Cardiac muscle cell (in vitro differentiated cells and primary cell): ENCODE measurements around the gene MBD5. TPM values are rescaled to one million over a fixed set of nuclear protein-coding genes. Genes with fewer than 3 reads are reported as not detected.

Source experiments
- DNase-seq, 2 donors: peaks; one replicate each; pipeline versions ENCODE4 v3.0.0 to v3.0.0-alpha.2; 2010 to 2017; ENCODE audit warnings: low read depth in 1 of 2, low spot score in 1 of 2
- H3K27ac ChIP-seq: fragments of 200-600 bp; sonication (generic); 2 replicates; pipeline ENCODE4 v1.5.1; 2016
- H3K27me3 ChIP-seq: fragments of 200-600 bp; sonication (generic); 2 replicates; pipeline ENCODE4 v1.6.0; 2016; ENCODE audit warnings: control low read depth
- H3K36me3 ChIP-seq: fragments of 200-600 bp; sonication (generic); 2 replicates; pipeline ENCODE4 v1.5.1; 2016; ENCODE audit warnings: control low read depth
- H3K4me1 ChIP-seq: fragments of 200-600 bp; sonication (generic); 2 replicates; pipeline ENCODE4 v1.8.1; 2017; ENCODE audit warnings: low read depth, mild to moderate bottlenecking, mixed run types
- H3K4me3 ChIP-seq: fragments of 200-600 bp; sonication (generic); 2 replicates; pipeline ENCODE4 v1.5.1; 2016; ENCODE audit warnings: mild to moderate bottlenecking
- H3K9me3 ChIP-seq: fragments of 200-600 bp; sonication (generic); 2 replicates; pipeline ENCODE4 v1.5.1; 2017; ENCODE audit warnings: low read depth, mild to moderate bottlenecking, control low read depth
- polyA plus RNA-seq: library from polyadenylated mRNA; unstranded; fragments of >200 nt; fragmentation: Nextera tagmentation; extraction: Ambion mirVana; gene quantifications from 2 replicates; pipeline ENCODE4 v1.2.1, GENCODE V29; 2016
- total RNA-seq: library from RNA; depleted of rRNA; stranded (reverse); fragments of >200 nt; gene quantifications from 2 replicates; pipeline ENCODE4 v1.2.3, GENCODE V29; 2016
- TF ChIP-seq, protein P1 (sequence below): IDR thresholded peaks from 2 replicates; pipeline ENCODE4 v1.5.1; 2012; ENCODE audit warnings: low read depth, mild to moderate bottlenecking, low read length

The MBD5 gene
- total and polyA plus RNA-seq, 2 experiments from 2014 or later: 44.5 to 45.6 TPM

DNA sequence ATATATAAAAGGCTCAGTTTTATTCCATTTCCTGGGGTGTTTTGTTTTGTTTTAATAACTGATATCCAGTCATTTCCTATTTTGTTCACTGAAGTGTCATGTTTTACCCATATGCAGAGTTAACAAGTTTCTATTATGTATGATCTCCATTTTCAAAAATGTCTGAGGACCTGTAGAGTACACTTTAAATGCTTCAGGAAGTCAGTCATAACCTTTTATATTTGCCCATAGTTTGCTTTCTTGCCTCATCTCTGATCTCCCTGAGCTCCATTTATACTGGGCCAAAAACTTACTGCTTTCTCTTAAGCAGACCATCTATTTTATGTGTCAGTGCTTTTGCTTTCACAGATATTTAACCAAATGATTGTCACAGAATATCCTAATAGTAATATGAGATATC lies 278.7 kb downstream of the MBD5 start:
- Histone ChIP-seq H3K36me3 (no peaks in the 10 kb centered on the region), H3K4me1 (peaks cover 5% of the 10 kb centered on the region), H3K9me3 (no peaks in the 10 kb centered on the region), H3K27ac (no peak overlapping the region), H3K27me3 (no peaks in the 10 kb centered on the region), H3K4me3 (no peak overlapping the region)
- no peak for DNase-seq
- TF ChIP-seq, protein P1, sequence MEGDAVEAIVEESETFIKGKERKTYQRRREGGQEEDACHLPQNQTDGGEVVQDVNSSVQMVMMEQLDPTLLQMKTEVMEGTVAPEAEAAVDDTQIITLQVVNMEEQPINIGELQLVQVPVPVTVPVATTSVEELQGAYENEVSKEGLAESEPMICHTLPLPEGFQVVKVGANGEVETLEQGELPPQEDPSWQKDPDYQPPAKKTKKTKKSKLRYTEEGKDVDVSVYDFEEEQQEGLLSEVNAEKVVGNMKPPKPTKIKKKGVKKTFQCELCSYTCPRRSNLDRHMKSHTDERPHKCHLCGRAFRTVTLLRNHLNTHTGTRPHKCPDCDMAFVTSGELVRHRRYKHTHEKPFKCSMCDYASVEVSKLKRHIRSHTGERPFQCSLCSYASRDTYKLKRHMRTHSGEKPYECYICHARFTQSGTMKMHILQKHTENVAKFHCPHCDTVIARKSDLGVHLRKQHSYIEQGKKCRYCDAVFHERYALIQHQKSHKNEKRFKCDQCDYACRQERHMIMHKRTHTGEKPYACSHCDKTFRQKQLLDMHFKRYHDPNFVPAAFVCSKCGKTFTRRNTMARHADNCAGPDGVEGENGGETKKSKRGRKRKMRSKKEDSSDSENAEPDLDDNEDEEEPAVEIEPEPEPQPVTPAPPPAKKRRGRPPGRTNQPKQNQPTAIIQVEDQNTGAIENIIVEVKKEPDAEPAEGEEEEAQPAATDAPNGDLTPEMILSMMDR: no peak

DNA sequence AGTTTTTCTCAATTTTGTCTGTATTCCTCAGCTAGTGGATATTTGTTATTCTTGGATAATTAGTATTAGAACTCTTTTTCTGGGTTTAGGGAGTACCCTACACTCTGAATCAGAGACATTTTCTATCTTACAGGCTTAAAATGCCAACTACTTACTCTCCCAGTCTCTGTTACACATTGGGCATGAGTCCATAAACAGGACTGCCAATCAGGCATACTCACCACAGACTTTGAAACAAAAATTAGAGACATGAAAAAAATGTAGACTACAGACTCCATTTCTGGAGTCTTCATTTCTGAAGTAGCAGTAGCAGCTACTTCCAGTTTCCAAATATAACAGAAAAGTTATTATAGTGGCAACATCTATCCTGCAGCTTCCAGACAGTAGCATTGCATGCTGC lies 279.7 kb downstream of the MBD5 start:
- peak in 1 of 2 donors; percentile 33 for DNase-seq
- Histone ChIP-seq H3K36me3 (no peaks in the 10 kb centered on the region), H3K27ac (no peak overlapping the region), H3K27me3 (no peaks in the 10 kb centered on the region), H3K4me3 (no peak overlapping the region), H3K4me1 (peaks cover 5% of the 10 kb centered on the region), H3K9me3 (no peaks in the 10 kb centered on the region)
- TF ChIP-seq, protein P1: no peak

DNA sequence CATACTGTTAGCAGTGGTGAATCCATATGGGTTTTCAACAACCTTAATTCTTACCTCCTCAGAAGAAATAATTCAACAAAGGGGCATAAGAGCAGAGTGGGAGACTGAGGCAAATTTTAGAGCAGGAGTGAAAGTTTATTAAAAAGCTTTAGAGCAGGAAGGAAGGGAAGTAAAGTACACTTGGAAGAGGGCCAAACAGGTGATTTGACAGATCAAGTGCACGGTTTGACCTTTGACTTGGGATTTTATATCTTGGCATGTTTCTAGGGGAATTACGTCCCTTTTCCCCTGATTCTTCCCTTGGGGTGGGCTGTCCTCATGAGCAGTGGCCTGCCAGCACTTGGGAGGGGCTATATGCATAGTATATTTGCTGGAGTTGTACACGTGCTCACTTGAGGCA lies 280.5 kb downstream of the MBD5 start:
- no peak for DNase-seq
- Histone ChIP-seq H3K9me3 (no peaks in the 10 kb centered on the region), H3K4me3 (no peak overlapping the region), H3K36me3 (no peaks in the 10 kb centered on the region), H3K4me1 (peaks cover 5% of the 10 kb centered on the region), H3K27ac (peak overlapping the region; percentile 5), H3K27me3 (no peaks in the 10 kb centered on the region)
- TF ChIP-seq, protein P1: no peak

DNA sequence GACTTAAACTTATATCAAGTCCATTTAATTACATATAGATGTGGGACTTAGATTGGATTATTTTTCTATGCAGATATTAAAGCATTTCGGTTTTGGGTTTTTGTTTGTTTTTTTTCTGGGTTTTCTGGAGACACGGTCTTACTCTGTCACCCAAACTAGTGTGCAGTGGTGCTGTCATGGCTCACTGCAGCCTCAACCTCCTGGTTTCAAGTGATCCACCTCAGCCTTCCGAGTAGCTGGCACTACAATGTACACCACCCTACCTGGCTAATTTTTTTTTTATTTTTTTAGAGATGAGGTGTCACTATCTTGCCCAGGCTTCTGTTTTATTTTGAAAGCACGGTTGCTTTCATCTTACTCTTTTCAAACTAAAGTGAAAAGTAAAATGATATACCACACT lies 281.6 kb downstream of the MBD5 start:
- H3K27ac ChIP-seq: no peak overlapping the region

DNA sequence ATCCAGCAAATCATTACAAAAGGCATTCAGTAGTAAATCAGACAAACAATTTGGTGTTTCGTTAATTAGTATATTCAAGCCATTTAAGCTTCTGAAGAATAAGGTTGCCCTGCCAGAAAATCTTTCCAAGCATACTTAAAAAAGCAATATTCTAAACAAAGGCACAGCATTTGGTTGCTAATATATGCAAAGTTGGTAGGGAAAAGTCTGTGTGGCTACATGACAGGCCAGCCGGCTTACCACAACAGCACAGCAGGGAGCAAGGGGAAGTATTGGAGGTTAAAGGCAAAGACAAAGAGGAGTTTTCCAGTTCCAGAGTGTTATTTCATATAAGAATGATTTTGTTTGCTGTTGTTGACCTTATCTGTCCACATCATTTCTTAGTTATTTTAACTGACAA lies 282.3 kb downstream of the MBD5 start:
- Histone ChIP-seq H3K9me3 (no peaks in the 10 kb centered on the region), H3K27me3 (no peaks in the 10 kb centered on the region), H3K27ac (no peak overlapping the region), H3K4me1 (peaks cover 5% of the 10 kb centered on the region), H3K36me3 (no peaks in the 10 kb centered on the region), H3K4me3 (no peak overlapping the region)
- DNase-seq: no peak
- TF ChIP-seq, protein P1: no peak

More for the DNA sequence above, 281.6 kb downstream of the MBD5 start:
- TF ChIP-seq, protein P1: no peak
- Histone ChIP-seq H3K9me3 (no peaks in the 10 kb centered on the region), H3K36me3 (no peaks in the 10 kb centered on the region), H3K27me3 (no peaks in the 10 kb centered on the region), H3K4me1 (peaks cover 5% of the 10 kb centered on the region), H3K4me3 (no peak overlapping the region)
- no peak for DNase-seq

DNA sequence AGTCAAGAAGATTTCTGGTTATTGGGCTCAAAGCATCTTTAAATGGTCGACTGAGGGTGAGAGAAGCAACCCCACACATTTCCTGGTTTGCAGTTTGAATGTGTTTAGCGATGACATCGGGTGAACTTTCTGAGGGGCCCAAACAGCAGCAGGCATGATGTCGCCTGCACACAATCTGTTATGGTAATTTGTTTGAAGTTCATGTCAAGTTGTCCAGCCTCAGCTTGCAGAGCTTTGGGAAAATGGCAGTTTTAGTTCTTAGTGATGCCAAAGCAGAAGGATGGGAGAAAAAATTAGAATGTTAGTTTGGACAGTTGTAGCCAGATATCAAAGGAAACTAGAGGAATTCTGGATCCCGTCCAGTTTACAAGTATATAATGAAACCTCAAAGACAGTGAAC lies 284.6 kb downstream of the MBD5 start:
- no peaks in the 10 kb centered on the region for H3K27me3 ChIP-seq
- H3K4me1 ChIP-seq: peaks cover 5% of the 10 kb centered on the region
- no peak overlapping the region for H3K27ac ChIP-seq
- DNase-seq: peak in 1 of 2 donors; percentile 29
- no peaks in the 10 kb centered on the region for H3K9me3 ChIP-seq
- TF ChIP-seq, protein P1: no peak
- H3K4me3 ChIP-seq: no peak overlapping the region
- no peaks in the 10 kb centered on the region for H3K36me3 ChIP-seq
